ENCODE data around the gene EIF2AK3.

DNA sequence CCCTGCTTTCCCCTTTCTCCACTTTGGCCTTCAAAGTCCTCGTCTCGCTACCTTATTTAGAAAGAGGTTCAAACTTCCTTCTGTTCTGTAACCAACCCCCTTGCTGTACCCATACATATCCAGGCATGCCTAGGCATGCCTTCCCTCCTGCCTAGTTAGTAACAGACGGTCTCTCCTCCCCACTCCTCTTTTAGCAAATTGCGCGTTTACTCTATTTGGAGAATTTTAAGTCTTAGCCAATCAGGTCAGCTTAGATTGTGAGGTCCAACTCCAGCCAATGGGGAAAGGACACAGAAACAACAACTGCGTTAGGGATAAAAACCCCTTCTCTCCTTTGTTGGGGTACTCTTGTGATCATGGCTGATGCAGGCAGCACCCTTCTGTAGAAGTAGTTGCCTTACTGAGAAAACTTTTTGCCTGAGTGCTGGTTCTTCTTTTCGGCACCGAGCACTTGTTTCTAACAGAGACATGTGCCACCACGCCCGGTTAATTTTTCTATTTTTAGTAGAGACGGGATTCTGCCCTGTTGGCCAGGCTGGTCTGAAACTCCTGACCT is 88.8 kb downstream of the EIF2AK3 start:
- TF ChIP-seq, protein P1, sequence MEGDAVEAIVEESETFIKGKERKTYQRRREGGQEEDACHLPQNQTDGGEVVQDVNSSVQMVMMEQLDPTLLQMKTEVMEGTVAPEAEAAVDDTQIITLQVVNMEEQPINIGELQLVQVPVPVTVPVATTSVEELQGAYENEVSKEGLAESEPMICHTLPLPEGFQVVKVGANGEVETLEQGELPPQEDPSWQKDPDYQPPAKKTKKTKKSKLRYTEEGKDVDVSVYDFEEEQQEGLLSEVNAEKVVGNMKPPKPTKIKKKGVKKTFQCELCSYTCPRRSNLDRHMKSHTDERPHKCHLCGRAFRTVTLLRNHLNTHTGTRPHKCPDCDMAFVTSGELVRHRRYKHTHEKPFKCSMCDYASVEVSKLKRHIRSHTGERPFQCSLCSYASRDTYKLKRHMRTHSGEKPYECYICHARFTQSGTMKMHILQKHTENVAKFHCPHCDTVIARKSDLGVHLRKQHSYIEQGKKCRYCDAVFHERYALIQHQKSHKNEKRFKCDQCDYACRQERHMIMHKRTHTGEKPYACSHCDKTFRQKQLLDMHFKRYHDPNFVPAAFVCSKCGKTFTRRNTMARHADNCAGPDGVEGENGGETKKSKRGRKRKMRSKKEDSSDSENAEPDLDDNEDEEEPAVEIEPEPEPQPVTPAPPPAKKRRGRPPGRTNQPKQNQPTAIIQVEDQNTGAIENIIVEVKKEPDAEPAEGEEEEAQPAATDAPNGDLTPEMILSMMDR (IDR thresholded peaks at IDR 0.05): no peak
- TF ChIP-seq POLR2AphosphoS5 (IDR thresholded peaks at IDR 0.05; ENCODE audit: low read depth, low read length) (no peak), TCF7L2 (IDR thresholded peaks at IDR 0.05; ENCODE audit: low read depth, low read length) (no peak)

All from Panc1 (cell line).